ENCODE data around the gene MEX3D. TPM values are rescaled to one million over a fixed set of nuclear protein-coding genes. Genes with fewer than 3 reads are reported as not detected.

Gene MEX3D
- total RNA-seq, 4 donors from 2014 or later, result 20.8 to 100 (median 27.8) TPM

DNA sequence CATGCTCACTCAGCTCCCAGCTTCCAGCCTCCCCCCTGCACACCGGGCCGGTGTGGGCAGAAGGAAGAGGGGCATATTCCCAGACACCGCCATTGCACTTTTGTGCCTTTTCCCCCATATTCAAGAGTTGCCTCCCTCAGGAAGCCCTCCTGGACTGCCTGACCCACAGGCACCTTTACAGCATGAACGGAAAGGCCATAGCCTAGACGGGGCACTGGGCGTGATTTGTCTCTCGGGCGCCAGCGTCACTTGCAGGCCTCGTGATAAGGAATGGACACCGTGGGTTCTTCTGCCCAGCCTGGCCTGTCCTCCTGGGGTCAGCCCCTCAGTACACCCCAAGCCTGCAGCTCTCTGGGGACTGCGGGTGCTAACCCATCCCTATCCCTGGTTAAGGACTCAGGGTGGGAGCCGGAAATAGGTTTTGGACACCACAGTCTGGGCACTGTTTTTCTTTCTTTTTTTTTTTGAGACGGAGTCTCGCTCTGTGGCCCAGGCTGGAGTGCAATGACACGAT lies 38.1 kb upstream of the MEX3D start:
- 12% methylated on average over 16 of the region's 16 CpGs; no CpG with 5 or more reads in 1 of the 2 donors for WGBS, 2 donors (ENCODE audit: low coverage in 1 of 2)
- no peak for DNase-seq
- Histone ChIP-seq H3K4me1 (peaks cover 8 to 44% (median 33%) of the 10 kb centered on the region in 4 donors), H3K9me3 (no peaks in the 10 kb centered on the region), H3K36me3 (peaks cover 0 to 2% (median 0%) of the 10 kb centered on the region in 4 donors), H3K4me3 (peak overlapping the region in 3 of 4 donors; percentile 88 to 100 (median 99)), H3K27me3 (no peaks in the 10 kb centered on the region), H3K27ac (peak overlapping the region; percentile 91 to 97 (median 94))
- in situ Hi-C loops (cut with MboI; ENCODE audit: low pct_ligation_motif_present in 1 of 4, low pct_unique_long_range_greater_than_20kb in 1 of 4, low sequenced_read_pairs in 3 of 4), result no loop called here
- intact Hi-C loops (cut with DNase I; ENCODE audit: low total_unique reads), result loop anchor here (1.0 kb wide), 1 partner anchor 45 kb away; no protein-coding TSS in a partner anchor
- TF ChIP-seq POLR2AphosphoS5 (IDR thresholded peaks at IDR 0.05) (no peak), POLR2A (IDR thresholded peaks at IDR 0.05) (no peak), EP300 (IDR thresholded peaks at IDR 0.05; ENCODE audit: low read depth) (no peak)
- TF ChIP-seq, protein P1, sequence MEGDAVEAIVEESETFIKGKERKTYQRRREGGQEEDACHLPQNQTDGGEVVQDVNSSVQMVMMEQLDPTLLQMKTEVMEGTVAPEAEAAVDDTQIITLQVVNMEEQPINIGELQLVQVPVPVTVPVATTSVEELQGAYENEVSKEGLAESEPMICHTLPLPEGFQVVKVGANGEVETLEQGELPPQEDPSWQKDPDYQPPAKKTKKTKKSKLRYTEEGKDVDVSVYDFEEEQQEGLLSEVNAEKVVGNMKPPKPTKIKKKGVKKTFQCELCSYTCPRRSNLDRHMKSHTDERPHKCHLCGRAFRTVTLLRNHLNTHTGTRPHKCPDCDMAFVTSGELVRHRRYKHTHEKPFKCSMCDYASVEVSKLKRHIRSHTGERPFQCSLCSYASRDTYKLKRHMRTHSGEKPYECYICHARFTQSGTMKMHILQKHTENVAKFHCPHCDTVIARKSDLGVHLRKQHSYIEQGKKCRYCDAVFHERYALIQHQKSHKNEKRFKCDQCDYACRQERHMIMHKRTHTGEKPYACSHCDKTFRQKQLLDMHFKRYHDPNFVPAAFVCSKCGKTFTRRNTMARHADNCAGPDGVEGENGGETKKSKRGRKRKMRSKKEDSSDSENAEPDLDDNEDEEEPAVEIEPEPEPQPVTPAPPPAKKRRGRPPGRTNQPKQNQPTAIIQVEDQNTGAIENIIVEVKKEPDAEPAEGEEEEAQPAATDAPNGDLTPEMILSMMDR (IDR thresholded peaks at IDR 0.05), result no peak

- peak within 1 kb of the TSS; percentile 91 to 97 (median 94) for H3K27ac ChIP-seq
- peaks cover 8 to 44% (median 33%) of the 10 kb centered on the region in 4 donors for H3K4me1 ChIP-seq
- peak; percentile 96 for DNase-seq
- in situ Hi-C loops (cut with MboI; ENCODE audit: low pct_ligation_motif_present in 1 of 4, low pct_unique_long_range_greater_than_20kb in 1 of 4, low sequenced_read_pairs in 3 of 4), result no loop called here
- WGBS, 2 donors (ENCODE audit: low coverage in 1 of 2), result 0% methylated on average over 2 to 63 of the region's 79 CpGs
- H3K36me3 ChIP-seq, result no peaks in the 10 kb centered on the region
- no peaks in the 10 kb centered on the region for H3K9me3 ChIP-seq
- H3K27me3 ChIP-seq, result no peaks in the 10 kb centered on the region
- intact Hi-C loops (cut with DNase I; ENCODE audit: low total_unique reads), result loop anchor here (1.0 kb wide), 1 partner anchor 46 kb away; no protein-coding TSS in a partner anchor
- H3K4me3 ChIP-seq, result peak within 1 kb of the TSS; percentile 88 to 100 (median 96)
- TF ChIP-seq POLR2AphosphoS5 (IDR thresholded peaks at IDR 0.05), result peak; percentile 34 to 57 (median 54)
- no peak for TF ChIP-seq EP300 (IDR thresholded peaks at IDR 0.05; ENCODE audit: low read depth)
- TF ChIP-seq, protein P1 (IDR thresholded peaks at IDR 0.05), result peak; percentile 45 to 88 (median 63)
- no peak for TF ChIP-seq POLR2A (IDR thresholded peaks at IDR 0.05)
Observed at GRCh38 chr19:1605236-1606137, 37.4 kb upstream of the MEX3D start, which contains the start of gene UQCR11. TSS of gene UQCR11 (minus strand) at chr19:1605462. CDS start at chr19:1605409, 53 bp downstream.

DNA sequence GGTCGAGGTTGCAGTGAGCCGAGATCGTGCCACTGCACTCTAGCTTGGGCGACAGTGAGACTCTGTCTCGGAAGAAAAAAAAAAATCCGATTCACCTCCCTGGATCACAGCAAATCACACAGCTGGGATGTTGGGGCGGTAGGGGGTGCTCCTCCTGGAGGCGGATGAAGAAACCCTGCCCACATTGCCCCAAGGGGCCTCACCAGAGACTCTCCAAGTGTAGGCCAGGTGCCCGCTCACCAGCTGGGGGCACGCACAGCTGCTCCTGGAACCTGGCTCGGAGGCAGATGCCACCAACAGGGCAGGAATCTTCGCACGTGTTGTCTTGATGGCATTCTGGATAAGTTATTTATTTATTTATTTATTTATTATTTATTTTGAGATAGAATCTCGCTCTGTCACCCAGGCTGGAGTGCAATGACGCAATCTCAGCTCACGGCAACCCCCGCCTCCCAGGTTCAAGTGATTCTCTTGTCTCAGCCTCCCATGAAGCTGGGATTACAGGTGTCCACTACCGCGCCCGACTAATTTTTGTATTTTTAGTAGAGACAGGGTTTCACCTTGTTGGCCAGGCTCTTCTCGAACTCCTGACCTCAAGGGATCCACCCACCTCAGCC lies 34.1 kb upstream of the MEX3D start:
- H3K36me3 ChIP-seq, result peaks cover 0 to 18% (median 6%) of the 10 kb centered on the region in 4 donors
- peaks cover 8 to 41% (median 33%) of the 10 kb centered on the region in 4 donors for H3K4me1 ChIP-seq
- WGBS, 2 donors (ENCODE audit: low coverage in 1 of 2), result 95 to 96% methylated on average over 8 to 21 of the region's 21 CpGs
- H3K4me3 ChIP-seq, result no peak overlapping the region
- intact Hi-C loops (cut with DNase I; ENCODE audit: low total_unique reads), result no loop called here
- no peaks in the 10 kb centered on the region for H3K9me3 ChIP-seq
- TF ChIP-seq, protein P1 (IDR thresholded peaks at IDR 0.05), result no peak
- TF ChIP-seq EP300 (IDR thresholded peaks at IDR 0.05; ENCODE audit: low read depth) (no peak), POLR2A (IDR thresholded peaks at IDR 0.05) (no peak), POLR2AphosphoS5 (IDR thresholded peaks at IDR 0.05) (no peak)
- in situ Hi-C loops (cut with MboI; ENCODE audit: low pct_ligation_motif_present in 1 of 4, low pct_unique_long_range_greater_than_20kb in 1 of 4, low sequenced_read_pairs in 3 of 4), result no loop called here
- H3K27me3 ChIP-seq, result no peaks in the 10 kb centered on the region
- no peak for DNase-seq
- no peak overlapping the region for H3K27ac ChIP-seq
